PC-9 (cell line): ENCODE results near the gene TMOD2.

Experiments
- EZH2 ChIP-seq: fragments of 200-600 bp; sonication (generic); IDR thresholded peaks from 2 replicates; pipeline ENCODE4 v1.8.0; 2017; ENCODE audit warnings: antibody characterized with exemption, low read depth
- TF ChIP-seq, protein P1 (sequence below): fragments of 200-600 bp; sonication (generic); conservative IDR thresholded peaks from 2 replicates; pipeline ENCODE4 v1.6.1; 2017; ENCODE audit warnings: mixed run types, antibody characterized with exemption, mild to moderate bottlenecking, moderate library complexity

GRCh38 chr15:51760805-51761204, 9.4 kb downstream of the TMOD2 start:
- TF ChIP-seq, protein P1, sequence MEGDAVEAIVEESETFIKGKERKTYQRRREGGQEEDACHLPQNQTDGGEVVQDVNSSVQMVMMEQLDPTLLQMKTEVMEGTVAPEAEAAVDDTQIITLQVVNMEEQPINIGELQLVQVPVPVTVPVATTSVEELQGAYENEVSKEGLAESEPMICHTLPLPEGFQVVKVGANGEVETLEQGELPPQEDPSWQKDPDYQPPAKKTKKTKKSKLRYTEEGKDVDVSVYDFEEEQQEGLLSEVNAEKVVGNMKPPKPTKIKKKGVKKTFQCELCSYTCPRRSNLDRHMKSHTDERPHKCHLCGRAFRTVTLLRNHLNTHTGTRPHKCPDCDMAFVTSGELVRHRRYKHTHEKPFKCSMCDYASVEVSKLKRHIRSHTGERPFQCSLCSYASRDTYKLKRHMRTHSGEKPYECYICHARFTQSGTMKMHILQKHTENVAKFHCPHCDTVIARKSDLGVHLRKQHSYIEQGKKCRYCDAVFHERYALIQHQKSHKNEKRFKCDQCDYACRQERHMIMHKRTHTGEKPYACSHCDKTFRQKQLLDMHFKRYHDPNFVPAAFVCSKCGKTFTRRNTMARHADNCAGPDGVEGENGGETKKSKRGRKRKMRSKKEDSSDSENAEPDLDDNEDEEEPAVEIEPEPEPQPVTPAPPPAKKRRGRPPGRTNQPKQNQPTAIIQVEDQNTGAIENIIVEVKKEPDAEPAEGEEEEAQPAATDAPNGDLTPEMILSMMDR, result no peak
- no peak for TF ChIP-seq EZH2
